Left renal pelvis (tissue), 4 donors: ENCODE results near the gene GCGR. TPM values are rescaled to one million over a fixed set of nuclear protein-coding genes. Genes with fewer than 3 reads are reported as not detected.

ENCODE experiments used
- DNase-seq, 4 donors: peaks; one replicate each; pipeline ENCODE4 v3.0.0-alpha.2; 2013; ENCODE audit warnings: low read depth in 4 of 4, low spot score in 3 of 4
- polyA plus RNA-seq, 4 donors: library from polyadenylated mRNA; unstranded; fragments of 120-200 nt; gene quantifications; one replicate each; pipeline ENCODE4 v1.2.1, GENCODE V29; 2013; ENCODE audit not compliant: insufficient read length in 4 of 4

Gene GCGR
- 10 to 100 TPM in 2 of 4 donors, 1 to 10 TPM in 2; 1.2 to 18.6 (median 9.1) TPM for polyA plus RNA-seq

- no peak for DNase-seq
These were observed at the start of gene GCGR for GRCh38 chr17:81803728-81804558. Gene GCGR, plus strand, starts transcription at chr17:81804150. Its CDS starts 4,869 bp downstream, at chr17:81809019.

- DNase-seq = no peak
These were observed 11.0 kb upstream of the GCGR start for GRCh38 chr17:81792675-81793615.

GRCh38 chr17:81794074-81794476, 9.9 kb upstream of the GCGR start:
- no peak for DNase-seq

GRCh38 chr17:81794509-81794908, 9.4 kb upstream of the GCGR start:
- no peak for DNase-seq

- DNase-seq = no peak
These were observed 2.6 kb upstream of the GCGR start for GRCh38 chr17:81801327-81801726.

DNA sequence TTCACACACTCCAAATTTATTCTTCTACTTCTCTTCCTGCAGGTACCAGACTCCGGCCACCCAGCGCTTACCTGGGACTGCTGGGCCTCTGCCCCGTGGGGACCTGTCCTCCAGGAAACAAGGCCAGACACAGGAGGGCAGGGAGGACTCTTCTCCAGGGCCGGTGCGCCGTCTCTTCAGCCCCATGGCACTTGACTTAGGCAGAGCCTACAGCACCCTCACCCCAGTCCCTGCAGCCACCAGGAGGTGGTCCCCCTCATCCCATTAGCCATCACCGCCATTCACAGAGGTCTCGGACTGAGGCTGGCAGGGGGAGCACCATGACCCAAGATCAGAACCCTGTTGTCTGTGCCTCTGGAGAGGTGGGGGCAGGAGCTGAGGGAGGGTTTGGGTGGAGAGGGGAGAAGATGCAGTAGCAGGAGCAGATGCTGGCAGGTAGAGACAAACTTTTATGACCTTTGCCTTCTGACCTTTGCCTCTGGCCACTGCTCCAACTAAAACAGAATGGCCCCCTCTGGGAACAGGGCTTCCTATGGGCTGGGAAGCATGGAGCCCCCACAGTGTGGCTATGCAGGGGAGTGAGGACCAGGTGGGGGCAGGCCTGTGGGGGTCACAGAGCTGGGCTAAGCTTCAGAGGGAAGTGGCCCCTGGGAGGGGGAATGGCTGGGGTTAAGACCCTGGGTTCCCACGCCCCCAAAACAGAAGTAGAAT, 1.7 kb upstream of the GCGR start:
- no peak for DNase-seq

GRCh38 chr17:81802856-81803643, 900 bp upstream of the GCGR start:
- no peak for DNase-seq

DNA sequence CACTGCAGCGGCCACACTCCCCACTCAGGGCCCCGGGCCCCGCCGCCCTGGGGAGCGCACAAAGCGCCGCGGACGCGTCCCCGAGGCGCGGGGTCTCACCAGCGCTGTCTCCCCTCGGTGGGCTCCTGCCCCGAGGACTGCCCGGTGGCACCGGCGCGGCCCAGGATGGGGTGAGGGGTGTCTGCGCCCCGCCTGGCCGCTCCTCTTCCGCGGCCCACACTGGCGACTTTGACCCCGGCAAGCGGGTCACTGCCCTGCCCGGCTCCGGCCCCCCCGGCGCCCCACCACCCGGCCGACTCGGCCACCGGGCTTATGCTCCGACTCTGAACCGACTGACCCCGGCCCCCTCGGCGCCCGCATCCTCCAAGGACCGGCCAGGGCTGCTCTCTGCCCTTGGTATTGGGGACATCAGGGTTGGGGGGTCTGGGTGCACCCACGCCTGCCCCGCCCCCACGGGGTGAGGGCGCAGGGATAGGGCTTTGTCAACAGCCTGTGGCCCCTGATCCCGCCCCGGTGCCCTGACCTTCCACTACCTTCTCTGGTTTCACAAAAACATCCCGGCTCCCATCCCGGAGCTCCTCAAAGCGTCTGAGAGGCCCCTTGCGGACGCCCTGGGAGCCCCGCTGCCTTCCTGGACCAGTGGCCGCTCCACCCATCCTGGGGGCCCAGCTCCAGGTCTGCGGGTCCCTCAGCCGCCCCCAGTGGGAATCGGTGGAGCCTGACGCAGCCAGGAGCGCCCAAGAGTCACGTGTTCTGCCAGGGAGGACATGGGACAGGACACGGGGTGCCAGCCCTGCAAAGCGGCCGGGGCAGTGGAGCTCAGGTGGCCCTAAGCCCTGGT, 829 bp downstream of the GCGR start:
- no peak for DNase-seq

DNA sequence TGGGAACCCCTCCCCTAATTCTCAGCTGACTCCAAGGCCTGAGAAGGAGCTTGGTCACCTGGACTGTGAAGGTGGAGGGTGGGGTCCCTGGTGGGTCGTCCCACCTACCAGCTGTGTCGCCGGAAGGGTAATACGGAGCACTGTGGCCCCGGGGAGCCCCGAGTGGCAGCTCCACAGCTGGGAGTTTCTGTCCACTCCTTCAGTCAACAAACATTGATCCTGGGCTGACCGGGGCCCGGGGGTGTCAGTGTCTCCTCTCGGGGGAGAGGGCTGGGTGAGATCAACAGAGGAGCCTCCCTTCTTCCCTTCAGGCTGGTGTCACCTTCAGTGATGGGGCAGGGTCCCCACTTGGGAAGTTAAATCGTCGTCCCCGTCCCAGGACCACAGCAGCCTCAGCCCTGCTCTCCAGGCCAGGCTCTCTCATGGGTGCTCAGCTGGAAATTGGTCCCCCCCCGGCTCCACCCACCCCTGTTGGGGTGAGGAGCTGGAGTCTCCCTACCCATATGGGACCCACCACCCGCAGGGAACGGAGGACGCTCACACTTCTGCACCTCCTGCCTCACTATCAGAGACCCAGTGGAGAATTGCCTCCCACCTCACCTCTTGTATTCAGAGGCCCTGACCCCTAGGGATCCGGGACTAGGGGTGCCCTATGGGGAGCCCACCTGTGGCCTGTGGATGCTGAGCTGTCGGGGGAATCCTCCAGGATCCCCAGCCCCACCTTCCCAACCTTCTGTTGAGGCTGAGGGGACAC, 1.9 kb downstream of the GCGR start:
- DNase-seq = no peak

DNA sequence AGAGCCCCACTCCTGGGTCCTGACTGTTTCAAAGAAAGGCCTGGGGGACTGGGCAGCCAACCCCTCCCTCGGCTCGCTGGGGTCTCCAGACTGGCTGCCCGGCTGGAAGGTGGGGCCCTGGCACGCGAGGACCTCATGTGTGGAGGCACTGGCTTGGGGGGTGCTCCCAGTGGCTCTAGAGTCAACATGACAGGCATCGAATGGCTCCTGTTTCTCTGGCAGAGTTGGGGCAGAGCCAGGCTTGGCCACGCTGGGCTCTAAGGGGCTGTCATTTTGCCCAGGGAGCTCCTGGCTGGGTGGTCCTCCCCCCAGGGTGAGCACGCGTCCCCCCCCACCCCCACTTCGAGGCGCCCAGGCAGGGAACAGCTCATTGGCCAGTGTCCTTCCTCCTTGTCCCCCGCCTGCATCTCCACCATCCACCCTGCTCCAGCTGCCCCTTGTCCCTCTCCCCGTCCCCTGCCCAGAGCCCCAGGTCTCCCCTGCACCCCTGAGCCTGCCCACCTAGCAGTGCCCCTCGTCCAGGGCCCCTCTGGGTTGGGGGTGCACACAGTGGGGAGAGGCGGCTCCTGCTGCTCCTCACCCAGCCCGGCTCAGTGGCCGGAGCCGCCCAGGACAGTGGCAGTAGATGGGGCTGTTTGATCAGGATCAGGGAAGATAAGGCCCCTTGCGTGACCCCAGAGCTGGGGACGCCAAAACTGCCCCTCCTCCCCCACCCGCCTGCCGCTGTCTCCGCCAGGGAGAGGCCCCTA, 2.7 kb downstream of the GCGR start:
- no peak for DNase-seq

- DNase-seq = no peak
These were observed 3.3 kb downstream of the GCGR start for GRCh38 chr17:81807210-81807719.

- no peak for DNase-seq
These were observed 3.9 kb downstream of the GCGR start for GRCh38 chr17:81807839-81808238.

DNA sequence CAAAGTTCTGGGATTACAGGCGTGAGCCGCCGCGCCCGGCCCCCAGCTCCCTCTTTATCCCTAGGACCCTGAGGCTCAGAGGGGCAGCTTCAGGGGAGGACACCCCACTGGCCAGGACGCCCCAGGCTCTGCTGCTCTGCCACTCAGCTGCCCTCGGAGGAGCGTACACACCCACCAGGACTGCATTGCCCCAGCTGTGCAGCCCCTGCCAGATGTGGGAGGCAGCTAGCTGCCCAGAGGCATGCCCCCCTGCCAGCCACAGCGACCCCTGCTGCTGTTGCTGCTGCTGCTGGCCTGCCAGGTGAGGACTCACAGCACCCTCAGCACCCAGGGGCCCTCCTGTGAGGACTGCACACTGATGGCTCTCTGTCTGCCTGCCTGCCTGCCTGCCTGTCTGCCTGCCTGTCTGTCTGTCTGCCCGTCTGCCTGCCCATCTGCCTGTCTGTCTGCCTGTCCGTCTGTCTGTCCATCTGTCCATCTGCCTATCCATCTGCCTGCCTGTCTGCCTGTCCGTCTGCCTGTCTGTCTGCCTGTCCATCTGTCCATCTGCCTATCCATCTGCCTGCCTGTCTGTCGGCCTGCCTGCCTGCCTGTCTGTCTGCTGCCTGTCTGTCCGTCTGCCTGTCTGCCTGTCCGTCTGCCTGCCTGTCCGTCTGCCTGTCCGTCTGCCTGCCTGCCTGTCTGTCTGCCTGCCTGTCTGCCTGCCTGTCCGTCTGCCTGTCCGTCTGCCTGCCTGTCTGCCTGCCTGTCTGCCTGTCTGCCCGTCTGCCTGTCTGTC, 5.0 kb downstream of the GCGR start:
- no peak for DNase-seq

GRCh38 chr17:81809556-81809998, 5.6 kb downstream of the GCGR start:
- DNase-seq = no peak

DNA sequence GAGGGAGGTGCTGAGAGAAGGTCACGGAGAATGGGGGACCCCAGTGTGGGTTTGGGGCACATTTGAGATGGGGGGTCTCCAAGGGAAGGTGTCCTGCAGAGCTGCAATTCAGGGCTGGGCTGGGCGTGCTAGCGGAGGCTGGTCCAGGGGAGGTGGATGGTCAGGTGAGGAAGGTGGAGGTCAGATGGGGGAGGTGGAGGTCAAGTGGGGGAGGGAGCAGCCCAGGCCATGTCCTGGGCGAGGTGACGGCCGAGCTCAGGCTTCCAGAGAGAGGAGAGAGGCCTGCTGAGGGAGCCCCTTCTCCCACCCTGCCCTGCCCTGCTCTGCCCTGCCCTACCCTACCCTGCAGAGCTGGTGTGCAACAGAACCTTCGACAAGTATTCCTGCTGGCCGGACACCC, 6.5 kb downstream of the GCGR start:
- DNase-seq = no peak

DNA sequence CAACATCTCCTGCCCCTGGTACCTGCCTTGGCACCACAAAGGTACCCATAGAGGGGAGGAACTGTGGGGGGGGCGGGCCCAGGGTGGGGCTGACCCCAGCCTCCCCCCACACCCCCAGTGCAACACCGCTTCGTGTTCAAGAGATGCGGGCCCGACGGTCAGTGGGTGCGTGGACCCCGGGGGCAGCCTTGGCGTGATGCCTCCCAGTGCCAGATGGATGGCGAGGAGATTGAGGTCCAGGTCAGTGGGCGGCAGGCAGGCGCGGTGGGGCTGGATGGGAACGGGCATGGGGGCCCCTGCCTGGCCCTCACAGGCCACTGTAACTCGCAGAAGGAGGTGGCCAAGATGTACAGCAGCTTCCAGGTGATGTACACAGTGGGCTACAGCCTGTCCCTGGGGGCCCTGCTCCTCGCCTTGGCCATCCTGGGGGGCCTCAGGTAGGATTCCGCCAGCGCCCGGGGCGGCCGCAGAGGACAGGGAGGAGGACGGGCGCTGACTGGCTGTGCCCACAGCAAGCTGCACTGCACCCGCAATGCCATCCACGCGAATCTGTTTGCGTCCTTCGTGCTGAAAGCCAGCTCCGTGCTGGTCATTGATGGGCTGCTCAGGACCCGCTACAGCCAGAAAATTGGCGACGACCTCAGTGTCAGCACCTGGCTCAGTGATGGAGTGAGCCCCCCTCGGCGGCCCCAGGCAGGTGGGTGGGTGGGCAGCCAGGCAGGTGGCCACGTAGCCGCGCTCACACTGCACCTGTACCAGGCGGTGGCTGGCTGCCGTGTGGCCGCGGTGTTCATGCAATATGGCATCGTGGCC, 7.1 kb downstream of the GCGR start:
- no peak for DNase-seq
